HepG2 (cell line): ENCODE measurements around the gene PEAK1. TPM values are rescaled to one million over a fixed set of nuclear protein-coding genes. Genes with fewer than 3 reads are reported as not detected.

ENCODE experiments used
- AKAP8 ChIP-seq: sonication (generic); formaldehyde crosslinking; IDR thresholded peaks from 2 replicates; pipeline ENCODE4 v1.5.1; 2020; ENCODE audit warnings: mild to moderate bottlenecking, missing genetic modification reagents
- EHMT2 ChIP-seq: fragments of 200-600 bp; sonication (generic); IDR thresholded peaks from 2 replicates; pipeline ENCODE4 v1.7.0; 2017; ENCODE audit warnings: antibody characterized with exemption, low read depth, low read length, borderline replicate concordance
- IKZF1 ChIP-seq: fragments of 450-650 bp; IDR thresholded peaks from 2 replicates; pipeline ENCODE4 v1.7.1; 2016
- KDM5B ChIP-seq: sonication (generic); formaldehyde crosslinking; IDR thresholded peaks from 2 replicates; pipeline ENCODE4 v1.4.0; 2020; ENCODE audit warnings: missing genetic modification reagents, mild to moderate bottlenecking, borderline replicate concordance
- NFYB ChIP-seq: sonication (generic); formaldehyde crosslinking; IDR thresholded peaks from 2 replicates; pipeline ENCODE4 v1.4.0; 2020; ENCODE audit warnings: missing genetic modification reagents
- NR1H2 ChIP-seq: sonication (generic); formaldehyde crosslinking; IDR thresholded peaks from 2 replicates; pipeline ENCODE4 v1.8.1; 2022; ENCODE audit warnings: low read depth, missing genetic modification reagents, borderline replicate concordance
- REPIN1 ChIP-seq: sonication (generic); formaldehyde crosslinking; IDR thresholded peaks from 2 replicates; pipeline ENCODE4 v1.8.0; 2022; ENCODE audit warnings: missing genetic modification reagents, low read depth, mild to moderate bottlenecking, borderline replicate concordance
- SP140L ChIP-seq: sonication (generic); formaldehyde crosslinking; IDR thresholded peaks from 2 replicates; pipeline ENCODE4 v1.4.0; 2020; ENCODE audit warnings: missing genetic modification reagents, borderline replicate concordance
- TAF1 ChIP-seq: sonication (generic); formaldehyde crosslinking; IDR thresholded peaks from 2 replicates; pipeline ENCODE4 v1.4.0; 2020; ENCODE audit warnings: missing genetic modification reagents
- ZFY ChIP-seq: sonication (generic); formaldehyde crosslinking; IDR thresholded peaks from 2 replicates; pipeline ENCODE4 v1.4.0; 2020; ENCODE audit warnings: missing genetic modification reagents
- ZMYM4 ChIP-seq: sonication (generic); formaldehyde crosslinking; IDR thresholded peaks from 2 replicates; pipeline ENCODE4 v1.8.1; 2023; ENCODE audit warnings: mild to moderate bottlenecking, missing genetic modification reagents
- ZNF253 ChIP-seq: sonication (generic); formaldehyde crosslinking; IDR thresholded peaks from 2 replicates; pipeline ENCODE4 v1.8.0; 2022; ENCODE audit warnings: mild to moderate bottlenecking, missing genetic modification reagents, borderline replicate concordance
- ZNF781 ChIP-seq: sonication (generic); formaldehyde crosslinking; IDR thresholded peaks from 2 replicates; pipeline ENCODE4 v1.5.1; 2020; ENCODE audit warnings: borderline replicate concordance, mild to moderate bottlenecking, missing genetic modification reagents; ENCODE audit errors: not compliant biosample characterization
- polyA plus RNA-seq, 8 experiments: library from polyadenylated mRNA; depleted of rRNA in 3 of 8; stranded (reverse) in 7 of 8; unstranded in 1 of 8; fragments of >200 nt; fragmentation: Illumina TruSeq in 4 of 8; extraction: Trizol in 4 of 8; gene quantifications; 2 replicates each; pipeline versions ENCODE4 v1.2.1 to v1.2.3, GENCODE V29; 2011 to 2016; ENCODE audit warnings: low read depth in 4 of 8, missing spikeins in 1 of 8, mixed read lengths in 1 of 8; ENCODE audit not compliant: insufficient read depth in 1 of 8
- total RNA-seq, 5 experiments: library from RNA; depleted of rRNA; stranded (reverse); fragments of >200 nt; fragmentation: Illumina TruSeq; extraction: Trizol; gene quantifications; 2 replicates each; pipeline ENCODE4 v1.2.3, GENCODE V29; 2016; ENCODE audit warnings: low read depth in 1 of 5
- TF ChIP-seq, protein P1 (sequence below), 2 experiments: fragments of 450-650 bp in 1 of 2; sonication (generic) in 1 of 2; formaldehyde crosslinking in 1 of 2; IDR thresholded peaks; 2 replicates each; pipeline versions ENCODE4 v1.6.1 to v1.8.0; 2016 to 2022; ENCODE audit warnings: antibody characterized with exemption in 1 of 2, mild to moderate bottlenecking in 1 of 2, missing genetic modification reagents in 1 of 2
- TF ChIP-seq, protein P2 (sequence below): sonication (generic); formaldehyde crosslinking; IDR thresholded peaks from 2 replicates; pipeline ENCODE4 v1.9.0; 2022; ENCODE audit warnings: missing genetic modification reagents, mild to moderate bottlenecking, borderline replicate concordance
- TF ChIP-seq, protein P3 (sequence below): sonication (generic); formaldehyde crosslinking; IDR thresholded peaks from 2 replicates; pipeline ENCODE4 v1.8.0; 2022; ENCODE audit warnings: mild to moderate bottlenecking, missing genetic modification reagents, borderline replicate concordance

Gene PEAK1
- total and polyA plus RNA-seq, 2 of the 13 experiments (the other 11 are each of a cell fraction or from before 2014, with no cell fraction given) = 6.0 to 6.6 TPM

DNA sequence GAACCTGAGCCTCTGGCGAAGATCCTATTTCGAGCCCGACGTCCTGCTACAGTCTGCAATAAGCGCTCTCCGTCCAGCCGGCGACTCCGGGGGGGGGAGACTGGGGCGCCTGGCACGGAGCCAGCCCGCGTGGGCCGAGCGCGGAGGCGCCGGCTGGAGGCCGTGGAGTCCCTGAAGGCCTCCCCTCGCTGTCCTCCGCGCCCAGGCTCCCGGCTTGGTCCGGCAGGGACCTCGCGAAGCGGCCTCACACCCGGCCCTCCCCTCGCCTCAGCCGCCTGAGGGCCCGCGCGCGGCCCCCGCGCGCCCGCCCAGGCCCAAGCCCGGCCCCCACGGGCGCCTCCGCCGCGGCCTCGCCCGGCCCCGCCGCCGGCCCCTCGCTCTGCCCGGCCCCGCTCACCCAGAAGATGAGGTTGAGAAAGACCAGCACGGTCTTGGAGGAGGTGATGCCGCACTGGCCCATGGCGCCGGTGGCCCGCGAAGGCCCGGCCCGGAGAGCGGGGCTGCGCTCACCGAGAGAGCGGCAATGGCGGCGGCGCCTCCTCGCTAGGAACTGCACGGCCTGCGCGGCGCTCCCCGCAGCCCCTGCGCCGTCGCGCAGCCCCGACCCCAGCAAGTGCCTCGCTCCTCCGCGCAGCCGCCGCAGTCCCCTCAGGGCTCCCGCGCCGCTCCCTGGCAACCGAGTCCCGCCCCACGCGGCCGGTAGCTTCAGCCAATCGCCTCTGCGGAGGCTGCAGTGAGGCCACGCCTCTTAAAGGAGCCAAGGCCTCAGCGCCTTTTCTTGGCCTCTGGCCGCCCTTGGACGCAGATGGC is 349.2 kb downstream of the PEAK1 start, which contains the start of gene TSPAN3 (continued):
- peak; percentile 96 for TF ChIP-seq ZFY (CRISPR knock-in tag)
- TF ChIP-seq REPIN1 (CRISPR knock-in tag) = peak; percentile 21; the same call in 1 of the 2 replicates
- TF ChIP-seq, protein P1, sequence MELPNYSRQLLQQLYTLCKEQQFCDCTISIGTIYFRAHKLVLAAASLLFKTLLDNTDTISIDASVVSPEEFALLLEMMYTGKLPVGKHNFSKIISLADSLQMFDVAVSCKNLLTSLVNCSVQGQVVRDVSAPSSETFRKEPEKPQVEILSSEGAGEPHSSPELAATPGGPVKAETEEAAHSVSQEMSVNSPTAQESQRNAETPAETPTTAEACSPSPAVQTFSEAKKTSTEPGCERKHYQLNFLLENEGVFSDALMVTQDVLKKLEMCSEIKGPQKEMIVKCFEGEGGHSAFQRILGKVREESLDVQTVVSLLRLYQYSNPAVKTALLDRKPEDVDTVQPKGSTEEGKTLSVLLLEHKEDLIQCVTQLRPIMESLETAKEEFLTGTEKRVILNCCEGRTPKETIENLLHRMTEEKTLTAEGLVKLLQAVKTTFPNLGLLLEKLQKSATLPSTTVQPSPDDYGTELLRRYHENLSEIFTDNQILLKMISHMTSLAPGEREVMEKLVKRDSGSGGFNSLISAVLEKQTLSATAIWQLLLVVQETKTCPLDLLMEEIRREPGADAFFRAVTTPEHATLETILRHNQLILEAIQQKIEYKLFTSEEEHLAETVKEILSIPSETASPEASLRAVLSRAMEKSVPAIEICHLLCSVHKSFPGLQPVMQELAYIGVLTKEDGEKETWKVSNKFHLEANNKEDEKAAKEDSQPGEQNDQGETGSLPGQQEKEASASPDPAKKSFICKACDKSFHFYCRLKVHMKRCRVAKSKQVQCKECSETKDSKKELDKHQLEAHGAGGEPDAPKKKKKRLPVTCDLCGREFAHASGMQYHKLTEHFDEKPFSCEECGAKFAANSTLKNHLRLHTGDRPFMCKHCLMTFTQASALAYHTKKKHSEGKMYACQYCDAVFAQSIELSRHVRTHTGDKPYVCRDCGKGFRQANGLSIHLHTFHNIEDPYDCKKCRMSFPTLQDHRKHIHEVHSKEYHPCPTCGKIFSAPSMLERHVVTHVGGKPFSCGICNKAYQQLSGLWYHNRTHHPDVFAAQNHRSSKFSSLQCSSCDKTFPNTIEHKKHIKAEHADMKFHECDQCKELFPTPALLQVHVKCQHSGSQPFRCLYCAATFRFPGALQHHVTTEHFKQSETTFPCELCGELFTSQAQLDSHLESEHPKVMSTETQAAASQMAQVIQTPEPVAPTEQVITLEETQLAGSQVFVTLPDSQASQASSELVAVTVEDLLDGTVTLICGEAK (IDR thresholded peaks at IDR 0.05) = no peak
- TF ChIP-seq, protein P1 (CRISPR knock-in tag; IDR thresholded peaks at IDR 0.05) = no peak
- no peak for TF ChIP-seq SP140L (CRISPR knock-in tag)
- TF ChIP-seq, protein P2, sequence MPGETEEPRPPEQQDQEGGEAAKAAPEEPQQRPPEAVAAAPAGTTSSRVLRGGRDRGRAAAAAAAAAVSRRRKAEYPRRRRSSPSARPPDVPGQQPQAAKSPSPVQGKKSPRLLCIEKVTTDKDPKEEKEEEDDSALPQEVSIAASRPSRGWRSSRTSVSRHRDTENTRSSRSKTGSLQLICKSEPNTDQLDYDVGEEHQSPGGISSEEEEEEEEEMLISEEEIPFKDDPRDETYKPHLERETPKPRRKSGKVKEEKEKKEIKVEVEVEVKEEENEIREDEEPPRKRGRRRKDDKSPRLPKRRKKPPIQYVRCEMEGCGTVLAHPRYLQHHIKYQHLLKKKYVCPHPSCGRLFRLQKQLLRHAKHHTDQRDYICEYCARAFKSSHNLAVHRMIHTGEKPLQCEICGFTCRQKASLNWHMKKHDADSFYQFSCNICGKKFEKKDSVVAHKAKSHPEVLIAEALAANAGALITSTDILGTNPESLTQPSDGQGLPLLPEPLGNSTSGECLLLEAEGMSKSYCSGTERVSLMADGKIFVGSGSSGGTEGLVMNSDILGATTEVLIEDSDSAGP (CRISPR knock-in tag) = peak; percentile 100
- peak; percentile 79 for TF ChIP-seq NFYB (CRISPR knock-in tag)
- no peak for TF ChIP-seq EHMT2
- TF ChIP-seq NR1H2 (CRISPR knock-in tag) = no peak; the same call in 1 of the 2 replicates
- TF ChIP-seq ZNF253 (CRISPR knock-in tag) = no peak
- no peak for TF ChIP-seq IKZF1
- no peak for TF ChIP-seq ZNF781
- TF ChIP-seq AKAP8 = no peak
- peak; percentile 84 for TF ChIP-seq ZMYM4
- peak; percentile 85 for TF ChIP-seq TAF1
- TF ChIP-seq, protein P3, sequence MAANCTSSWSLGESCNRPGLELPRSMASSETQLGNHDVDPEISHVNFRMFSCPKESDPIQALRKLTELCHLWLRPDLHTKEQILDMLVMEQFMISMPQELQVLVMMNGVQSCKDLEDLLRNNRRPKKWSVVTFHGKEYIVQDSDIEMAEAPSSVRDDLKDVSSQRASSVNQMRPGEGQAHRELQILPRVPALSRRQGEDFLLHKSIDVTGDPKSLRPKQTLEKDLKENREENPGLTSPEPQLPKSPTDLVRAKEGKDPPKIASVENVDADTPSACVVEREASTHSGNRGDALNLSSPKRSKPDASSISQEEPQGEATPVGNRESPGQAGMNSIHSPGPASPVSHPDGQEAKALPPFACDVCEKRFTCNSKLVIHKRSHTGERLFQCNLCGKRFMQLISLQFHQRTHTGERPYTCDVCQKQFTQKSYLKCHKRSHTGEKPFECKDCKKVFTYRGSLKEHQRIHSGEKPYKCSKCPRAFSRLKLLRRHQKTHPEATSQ (CRISPR knock-in tag) = 0 out of 2 replicates have a peak, but pooled peaks have one; percentile 48
- peak; percentile 53; the same call in 1 of the 2 replicates for TF ChIP-seq KDM5B (CRISPR knock-in tag)
